ENCODE results near the gene WDR27. TPM values are rescaled to one million over a fixed set of nuclear protein-coding genes. Genes with fewer than 3 reads are reported as not detected.
A peak's percentile ranks its signal among the peaks of the same experiment; 100 is the strongest.

Gene WDR27
- total RNA-seq, 2 donors from 2014 or later = 17.4 to 43.8 TPM

DNA sequence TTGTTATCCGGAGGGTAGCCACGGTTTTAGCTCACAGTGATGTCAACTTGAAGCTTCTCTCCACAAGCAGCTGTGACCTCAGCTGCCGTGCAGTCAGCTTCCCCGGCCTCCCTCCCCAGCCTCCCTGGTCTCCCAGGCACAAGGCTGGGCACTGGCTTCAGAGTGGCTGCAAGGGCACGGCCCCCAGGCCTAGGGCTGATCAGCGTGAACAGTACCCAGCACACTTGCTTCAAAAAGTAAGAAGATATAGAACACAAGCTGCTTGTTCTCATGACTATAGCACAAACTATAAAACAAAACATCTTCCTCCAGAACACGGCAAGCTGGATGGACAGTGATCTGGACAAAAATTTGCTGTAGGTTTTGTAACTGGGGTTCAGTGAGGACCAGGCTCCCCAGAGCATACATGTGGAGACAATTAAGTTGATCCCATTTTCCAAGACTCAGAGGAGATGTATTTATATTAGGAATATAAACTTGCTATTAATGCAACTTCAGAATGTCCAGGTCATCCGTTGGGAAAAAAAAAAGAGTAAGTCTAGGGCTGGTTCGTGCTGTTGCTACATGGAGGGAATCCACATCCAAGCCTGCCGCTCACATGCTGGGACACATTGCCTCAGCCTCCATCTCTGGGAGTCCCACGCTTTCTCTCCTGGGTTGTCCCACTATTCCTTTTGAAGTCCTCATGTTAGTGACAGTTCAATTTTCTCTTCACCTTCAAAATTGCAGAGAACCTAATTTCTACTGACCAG lies 248.8 kb downstream of the WDR27 start:
- Histone ChIP-seq H3K4me1 (no peaks in the 10 kb centered on the region), H3K9me3 (no peaks in the 10 kb centered on the region), H3K27ac (no peak overlapping the region), H3K36me3 (no peaks in the 10 kb centered on the region), H3K4me3 (no peak overlapping the region), H3K27me3 (no peaks in the 10 kb centered on the region), H3K9ac (ENCODE audit: low read depth in 2 of 2, low read length in 2 of 2) (no peak overlapping the region)
- TF ChIP-seq, protein P1, sequence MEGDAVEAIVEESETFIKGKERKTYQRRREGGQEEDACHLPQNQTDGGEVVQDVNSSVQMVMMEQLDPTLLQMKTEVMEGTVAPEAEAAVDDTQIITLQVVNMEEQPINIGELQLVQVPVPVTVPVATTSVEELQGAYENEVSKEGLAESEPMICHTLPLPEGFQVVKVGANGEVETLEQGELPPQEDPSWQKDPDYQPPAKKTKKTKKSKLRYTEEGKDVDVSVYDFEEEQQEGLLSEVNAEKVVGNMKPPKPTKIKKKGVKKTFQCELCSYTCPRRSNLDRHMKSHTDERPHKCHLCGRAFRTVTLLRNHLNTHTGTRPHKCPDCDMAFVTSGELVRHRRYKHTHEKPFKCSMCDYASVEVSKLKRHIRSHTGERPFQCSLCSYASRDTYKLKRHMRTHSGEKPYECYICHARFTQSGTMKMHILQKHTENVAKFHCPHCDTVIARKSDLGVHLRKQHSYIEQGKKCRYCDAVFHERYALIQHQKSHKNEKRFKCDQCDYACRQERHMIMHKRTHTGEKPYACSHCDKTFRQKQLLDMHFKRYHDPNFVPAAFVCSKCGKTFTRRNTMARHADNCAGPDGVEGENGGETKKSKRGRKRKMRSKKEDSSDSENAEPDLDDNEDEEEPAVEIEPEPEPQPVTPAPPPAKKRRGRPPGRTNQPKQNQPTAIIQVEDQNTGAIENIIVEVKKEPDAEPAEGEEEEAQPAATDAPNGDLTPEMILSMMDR (IDR thresholded peaks at IDR 0.05) = no peak
- intact Hi-C loops (cut with DNase I) = no loop called here
- no peak for DNase-seq

DNA sequence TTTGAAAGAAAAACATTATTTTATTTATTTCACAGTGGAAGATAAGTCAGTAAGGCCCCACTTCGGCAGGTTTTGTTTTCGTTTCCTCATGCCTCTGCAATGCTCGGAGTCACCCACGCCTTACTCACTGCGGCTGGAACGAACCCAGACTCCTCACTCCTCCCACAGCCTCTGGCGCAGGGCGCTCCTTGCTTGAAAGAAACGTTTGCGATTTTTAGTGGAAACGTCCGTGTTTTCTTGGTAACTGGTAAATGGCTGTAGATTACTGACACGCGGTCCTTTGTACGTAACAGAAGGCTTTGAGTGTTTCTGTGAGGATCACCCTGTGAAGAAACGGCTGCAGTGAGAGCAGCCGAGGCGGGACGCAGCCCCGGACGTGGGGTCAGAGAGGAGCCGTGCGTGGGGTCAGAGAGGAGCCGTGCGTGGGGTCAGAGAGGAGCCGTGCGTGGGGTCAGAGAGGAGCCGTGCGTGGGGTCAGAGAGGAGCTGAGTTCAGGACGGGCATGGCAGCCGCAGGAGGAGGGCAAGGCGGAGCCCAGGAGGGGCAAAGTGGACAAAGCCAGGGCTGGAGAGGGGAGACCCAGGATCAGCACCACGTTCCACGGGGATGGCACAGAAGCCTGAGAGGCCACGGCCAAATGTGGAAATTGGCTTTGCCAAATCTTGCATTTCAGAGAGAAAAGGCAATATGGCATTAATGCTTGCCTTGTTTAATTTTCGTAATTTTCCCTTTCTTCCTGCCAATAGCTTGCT lies 249.5 kb downstream of the WDR27 start:
- H3K9ac ChIP-seq (ENCODE audit: low read depth in 2 of 2, low read length in 2 of 2) = no peak overlapping the region
- no peak overlapping the region for H3K27ac ChIP-seq
- no peaks in the 10 kb centered on the region for H3K27me3 ChIP-seq
- peak overlapping the region; percentile 4 for H3K4me3 ChIP-seq
- H3K36me3 ChIP-seq = no peaks in the 10 kb centered on the region
- H3K4me1 ChIP-seq = no peaks in the 10 kb centered on the region
- TF ChIP-seq, protein P1 (IDR thresholded peaks at IDR 0.05) = no peak
- no peaks in the 10 kb centered on the region for H3K9me3 ChIP-seq
- intact Hi-C loops (cut with DNase I) = no loop called here
- peak; percentile 43 for DNase-seq

DNA sequence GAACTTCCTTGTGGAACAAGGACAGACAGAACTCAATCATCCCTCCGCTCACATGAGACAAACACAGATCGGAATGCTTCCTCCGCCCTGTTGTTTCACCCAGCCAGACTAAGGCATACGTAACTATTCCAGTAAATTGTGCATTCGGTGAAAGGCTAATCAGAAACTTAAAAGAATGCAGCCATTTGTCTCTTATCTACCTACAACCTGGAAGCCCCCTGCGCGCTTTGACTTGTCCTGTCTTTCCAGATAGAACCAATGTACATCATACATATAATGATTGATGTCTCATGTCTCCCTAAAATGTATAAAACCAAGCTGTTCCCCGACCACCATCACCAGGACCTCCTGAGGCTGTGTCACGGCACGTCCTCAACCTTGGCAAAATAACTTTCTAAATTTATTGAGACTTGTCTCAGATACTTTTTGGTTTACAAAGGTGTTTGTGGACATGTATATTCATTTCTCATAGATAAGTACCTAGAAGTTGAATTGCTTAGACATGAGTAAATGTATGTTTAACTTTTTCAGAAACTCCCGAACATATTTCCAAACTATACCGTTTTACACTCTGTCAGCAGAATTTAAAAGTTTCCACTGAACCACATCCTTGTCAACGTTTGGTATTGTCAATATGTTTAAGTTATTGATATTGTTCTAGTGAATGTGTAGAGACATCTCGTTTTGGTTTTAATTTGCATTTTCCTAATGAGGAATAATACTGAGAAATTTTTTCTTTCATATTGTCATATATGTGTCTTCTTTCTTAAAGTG lies 250.6 kb downstream of the WDR27 start:
- H3K4me1 ChIP-seq = no peaks in the 10 kb centered on the region
- H3K36me3 ChIP-seq = no peaks in the 10 kb centered on the region
- no peak overlapping the region for H3K9ac ChIP-seq (ENCODE audit: low read depth in 2 of 2, low read length in 2 of 2)
- no peaks in the 10 kb centered on the region for H3K9me3 ChIP-seq
- TF ChIP-seq, protein P1 (IDR thresholded peaks at IDR 0.05) = no peak
- no peak overlapping the region for H3K4me3 ChIP-seq
- intact Hi-C loops (cut with DNase I) = no loop called here
- no peak for DNase-seq
- no peaks in the 10 kb centered on the region for H3K27me3 ChIP-seq
- no peak overlapping the region for H3K27ac ChIP-seq

DNA sequence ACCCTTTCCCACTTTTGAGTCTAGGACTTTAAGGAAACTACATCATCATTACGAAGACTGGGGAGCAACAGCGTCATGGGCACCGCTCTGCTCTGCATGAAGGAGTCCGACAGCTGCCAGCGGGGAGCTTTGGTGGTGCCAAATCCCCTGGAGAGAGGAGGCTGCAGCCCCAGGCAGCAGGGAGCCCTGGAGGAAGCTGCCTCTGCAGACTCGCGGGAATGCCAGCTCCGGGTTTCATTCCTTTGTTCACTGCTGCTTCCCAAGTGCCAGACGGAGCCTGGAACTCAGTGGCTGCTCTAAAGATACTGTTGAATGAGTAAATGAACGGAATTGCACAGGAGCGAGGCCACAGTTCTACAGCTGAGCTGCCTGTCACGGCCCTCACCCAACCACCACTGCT lies 251.7 kb downstream of the WDR27 start:
- H3K9me3 ChIP-seq = no peaks in the 10 kb centered on the region
- H3K27me3 ChIP-seq = no peaks in the 10 kb centered on the region
- no peak overlapping the region for H3K27ac ChIP-seq
- H3K9ac ChIP-seq (ENCODE audit: low read depth in 2 of 2, low read length in 2 of 2) = no peak overlapping the region
- TF ChIP-seq, protein P1 (IDR thresholded peaks at IDR 0.05) = no peak
- no peaks in the 10 kb centered on the region for H3K36me3 ChIP-seq
- intact Hi-C loops (cut with DNase I) = no loop called here
- H3K4me1 ChIP-seq = peaks cover 5% of the 10 kb centered on the region
- no peak overlapping the region for H3K4me3 ChIP-seq
- DNase-seq = no peak

DNA sequence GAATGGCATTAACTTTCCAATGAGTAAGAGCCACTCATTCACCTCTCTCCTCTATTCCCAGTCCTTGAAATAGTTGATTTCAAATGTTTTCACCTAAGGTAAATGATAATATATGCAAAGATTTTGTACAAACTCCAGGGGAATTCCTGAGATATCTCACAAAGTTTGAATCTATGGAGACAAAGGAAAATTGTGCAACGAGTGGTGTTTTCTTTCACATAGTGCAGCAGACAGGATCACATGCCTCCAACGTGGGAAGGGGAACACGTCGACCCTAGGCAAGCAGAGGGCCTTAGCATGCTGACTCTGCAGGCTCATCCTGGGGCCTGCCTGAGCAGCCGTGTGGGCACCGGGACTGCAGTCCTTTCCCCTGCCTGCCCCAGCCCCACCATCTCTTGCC lies 252.6 kb downstream of the WDR27 start:
- no peak overlapping the region for H3K4me3 ChIP-seq
- H3K36me3 ChIP-seq = no peaks in the 10 kb centered on the region
- no peaks in the 10 kb centered on the region for H3K27me3 ChIP-seq
- no peak overlapping the region for H3K9ac ChIP-seq (ENCODE audit: low read depth in 2 of 2, low read length in 2 of 2)
- no peak for DNase-seq
- intact Hi-C loops (cut with DNase I) = no loop called here
- TF ChIP-seq, protein P1 (IDR thresholded peaks at IDR 0.05) = no peak
- H3K27ac ChIP-seq = no peak overlapping the region
- H3K4me1 ChIP-seq = peaks cover 5% of the 10 kb centered on the region
- no peaks in the 10 kb centered on the region for H3K9me3 ChIP-seq
